SK-N-SH (cell line): ENCODE data around the gene IL4R. TPM values are rescaled to one million over a fixed set of nuclear protein-coding genes. Genes with fewer than 3 reads are reported as not detected.

Experiments
- CTCF ChIA-PET: fragments of 300-600, 350-600 bp; formaldehyde crosslinking; extraction: SDS; loops from one replicate; lab custom pipeline; 2021; lab: Yijun Ruan, JAX
- POLR2A ChIA-PET: fragments of 350-600 bp; sonication (Branson Sonifier 250); formaldehyde crosslinking; extraction: SDS; loops from one replicate; lab custom pipeline; 2020; ENCODE audit warnings: antibody characterized with exemption, inconsistent platforms; lab: Yijun Ruan, JAX
- DNase-seq: peaks from one replicate; pipeline ENCODE4 v3.0.0; 2012
- H2AFZ ChIP-seq: fragments of 200-600 bp; sonication (generic); 2 replicates; pipeline ENCODE4 v1.8.1; 2016; ENCODE audit warnings: antibody characterized with exemption, mild to moderate bottlenecking, low read depth
- H3F3A ChIP-seq: fragments of 200-600 bp; sonication (generic); replicated peaks from 2 replicates; pipeline ENCODE3; 2016; ENCODE audit warnings: antibody characterized with exemption, mild to moderate bottlenecking; ENCODE audit not compliant: insufficient read depth
- H3K27ac ChIP-seq, 2 experiments: fragments of 200-500 bp in 1 of 2; fragments of 200-600 bp in 1 of 2; sonication (Bioruptor generic) in 1 of 2; sonication (generic), shearing (Covaris generic) in 1 of 2; 2 replicates each; pipeline versions ENCODE4 v1.5.1 to v1.6.1; 2014 to 2016; ENCODE audit warnings: low read depth in 2 of 2, inconsistent platforms in 1 of 2, low read length in 1 of 2, mild to moderate bottlenecking in 1 of 2, mixed read lengths in 1 of 2
- H3K27me3 ChIP-seq: fragments of 200-600 bp; sonication (generic), shearing (Covaris generic); 2 replicates; pipeline ENCODE4 v1.6.1; 2016; ENCODE audit warnings: mixed run types; ENCODE audit not compliant: insufficient read depth
- H3K36me3 ChIP-seq, 2 experiments: fragments of 200-500 bp in 1 of 2; fragments of 200-600 bp in 1 of 2; sonication (Bioruptor generic) in 1 of 2; sonication (generic) in 1 of 2; replicated peaks in 1 of 2; 2 replicates each; pipeline versions ENCODE3 to v1.5.1; 2014 to 2016; ENCODE audit warnings: low read length in 1 of 2, mild to moderate bottlenecking in 1 of 2; ENCODE audit not compliant: insufficient read depth in 2 of 2, control insufficient read depth in 1 of 2
- H3K4me1 ChIP-seq, 2 experiments: fragments of 200-500 bp in 1 of 2; fragments of 200-600 bp in 1 of 2; sonication (Bioruptor generic) in 1 of 2; sonication (generic), shearing (Covaris generic) in 1 of 2; 2 replicates each; pipeline versions ENCODE4 v1.5.1 to v1.6.1; 2014 to 2016; ENCODE audit warnings: low read depth in 1 of 2, low read length in 1 of 2, mixed run types in 1 of 2; ENCODE audit not compliant: insufficient read depth in 2 of 2, control insufficient read depth in 1 of 2
- H3K4me2 ChIP-seq: fragments of 200-600 bp; sonication (generic), shearing (Covaris generic); 2 replicates; pipeline ENCODE4 v1.6.1; 2017; ENCODE audit warnings: mixed run types
- H3K4me3 ChIP-seq, 2 experiments: fragments of 200-500 bp in 1 of 2; fragments of 200-600 bp in 1 of 2; sonication (Bioruptor generic) in 1 of 2; sonication (generic), shearing (Covaris generic) in 1 of 2; 2 replicates each; pipeline versions ENCODE4 v1.5.1 to v1.8.1; 2014 to 2016; ENCODE audit warnings: low read depth in 2 of 2, inconsistent platforms in 1 of 2, low read length in 1 of 2, mild to moderate bottlenecking in 1 of 2, mixed read lengths in 1 of 2, moderate library complexity in 1 of 2
- H3K79me2 ChIP-seq: fragments of 200-600 bp; sonication (generic); 2 replicates; pipeline ENCODE4 v1.8.1; 2017; ENCODE audit warnings: mild to moderate bottlenecking; ENCODE audit not compliant: insufficient read depth
- H3K9ac ChIP-seq: fragments of 200-600 bp; sonication (generic); 2 replicates; pipeline ENCODE4 v1.6.1; 2017; ENCODE audit warnings: mixed run types
- H3K9me2 ChIP-seq: fragments of 200-600 bp; sonication (generic); 2 replicates; pipeline ENCODE4 v1.6.1; 2017; ENCODE audit warnings: mixed run types
- H3K9me3 ChIP-seq: fragments of 200-600 bp; sonication (generic); 2 replicates; pipeline ENCODE4 v1.6.1; 2017; ENCODE audit warnings: mixed run types, mild to moderate bottlenecking, moderate library complexity
- H4K20me1 ChIP-seq: fragments of 200-600 bp; sonication (generic); 2 replicates; pipeline ENCODE4 v1.6.1; 2017; ENCODE audit warnings: mild to moderate bottlenecking, mixed run types; ENCODE audit not compliant: insufficient read depth
- CHD2 ChIP-seq: fragments of 150-350 bp; IDR thresholded peaks from 2 replicates; pipeline ENCODE4 v1.6.1; 2018; ENCODE audit warnings: low read length; ENCODE audit not compliant: partially characterized antibody
- ELF1 ChIP-seq: IDR thresholded peaks from 2 replicates; pipeline ENCODE4 v1.4.0; 2012
- EP300 ChIP-seq, 2 experiments: IDR thresholded peaks; 2 replicates each; pipeline versions ENCODE4 v1.4.0 to v1.6.1; 2012; ENCODE audit warnings: borderline replicate concordance in 1 of 2, low read depth in 1 of 2, low read length in 1 of 2
- EZH2phosphoT487 ChIP-seq: fragments of 200-600 bp; sonication (generic); IDR thresholded peaks from 2 replicates; pipeline ENCODE4 v1.6.1; 2017; ENCODE audit warnings: low read depth, mixed run types, mild to moderate bottlenecking, antibody characterized with exemption, moderate library complexity, borderline replicate concordance
- FOSL2 ChIP-seq: IDR thresholded peaks from 2 replicates; pipeline ENCODE4 v1.4.0; 2012; ENCODE audit warnings: low read depth, mild to moderate bottlenecking, moderate library complexity, borderline replicate concordance
- FOXJ3 ChIP-seq: sonication (generic); formaldehyde crosslinking; IDR thresholded peaks from 2 replicates; pipeline ENCODE4 v1.5.1; 2020; ENCODE audit warnings: mild to moderate bottlenecking, missing genetic modification reagents
- FOXM1 ChIP-seq: IDR thresholded peaks from 2 replicates; pipeline ENCODE4 v1.4.0; 2012; ENCODE audit warnings: low read depth, mild to moderate bottlenecking
- GABPA ChIP-seq: IDR thresholded peaks from 2 replicates; pipeline ENCODE4 v1.4.0; 2012; ENCODE audit warnings: low read depth, mild to moderate bottlenecking
- MAX ChIP-seq: IDR thresholded peaks from 2 replicates; pipeline ENCODE4 v1.4.0; 2012; ENCODE audit warnings: low read depth
- MXI1 ChIP-seq: IDR thresholded peaks from 2 replicates; pipeline ENCODE4 v1.6.1; 2012; ENCODE audit warnings: mild to moderate bottlenecking, low read depth, low read length, improper control_type of control experiment
- NFIC ChIP-seq: IDR thresholded peaks from 2 replicates; pipeline ENCODE4 v1.4.0; 2012; ENCODE audit warnings: borderline replicate concordance
- POLR2AphosphoS5 ChIP-seq: IDR thresholded peaks from 2 replicates; pipeline ENCODE4 v1.6.1; 2012; ENCODE audit warnings: low read depth, low read length
- RFX5 ChIP-seq: IDR thresholded peaks from 2 replicates; pipeline ENCODE4 v1.6.1; 2012; ENCODE audit warnings: mild to moderate bottlenecking, improper control_type of control experiment, low read length
- SIN3A ChIP-seq: IDR thresholded peaks from 2 replicates; pipeline ENCODE4 v1.6.1; 2012; ENCODE audit warnings: low read depth, mild to moderate bottlenecking, low read length, moderate library complexity, borderline replicate concordance
- SMC3 ChIP-seq: IDR thresholded peaks from 2 replicates; pipeline ENCODE4 v1.6.1; 2012; ENCODE audit warnings: low read depth, low read length, improper control_type of control experiment
- USF2 ChIP-seq: fragments of 150-350 bp; IDR thresholded peaks from 2 replicates; pipeline ENCODE4 v1.6.1; 2017; ENCODE audit warnings: antibody characterized with exemption, low read length, low read depth, borderline replicate concordance
- YY1 ChIP-seq: IDR thresholded peaks from 2 replicates; pipeline ENCODE4 v1.4.0; 2012; ENCODE audit warnings: low read depth, mild to moderate bottlenecking
- ZBTB33 ChIP-seq: IDR thresholded peaks from 2 replicates; pipeline ENCODE4 v1.4.0; 2012; ENCODE audit warnings: low read depth, borderline replicate concordance
- WGBS: methylation state at CpG from one replicate; pipeline ENCODE4 v1.1.6; 2017; ENCODE audit warnings: low lambda C conversion rate; 5-methylcytosine and 5-hydroxymethylcytosine counted together
- polyA plus RNA-seq, 3 experiments: library from polyadenylated mRNA; depleted of rRNA; stranded (reverse); fragments of >200 nt; gene quantifications; 2 replicates each; pipeline ENCODE4 v1.2.3, GENCODE V29; 2012
- TF ChIP-seq, protein P1 (sequence below): IDR thresholded peaks from 2 replicates; pipeline ENCODE4 v1.4.0; 2012; ENCODE audit warnings: low read depth, borderline replicate concordance

The IL4R gene
- polyA plus RNA-seq, 1 of the 3 experiments (the other 2 are of a cell fraction) = 16.1 TPM

GRCh38 chr16:27385398-27385797 is 71.6 kb downstream of the IL4R start:
- TF ChIP-seq SMC3 (no peak), ZBTB33 (no peak), MXI1 (no peak), ELF1 (no peak), RFX5 (no peak)
- Histone ChIP-seq H3K27me3 (no peaks in the 10 kb centered on the region), H3K36me3 (no peaks in the 10 kb centered on the region), H3K27ac (no peak overlapping the region), H3K9ac (no peak overlapping the region), H3K4me1 (no peaks in the 10 kb centered on the region), H3K4me2 (no peak overlapping the region), H2AFZ (no peak overlapping the region), H3F3A (no peaks in the 10 kb centered on the region), H3K9me3 (no peaks in the 10 kb centered on the region), H4K20me1 (no peaks in the 10 kb centered on the region), H3K79me2 (no peaks in the 10 kb centered on the region), H3K9me2 (no peaks in the 10 kb centered on the region), H3K4me3 (no peak overlapping the region)
- ChIA-PET CTCF (interaction anchor here (0.7 to 2.7 kb wide), 2 partner anchors 11 to 150 kb away, joined by 3 to 6 read pairs; no protein-coding TSS in a partner anchor), POLR2A (no interaction called here)
- 30% methylated on average over 7 of the region's 7 CpGs for WGBS
- no peak for DNase-seq

DNA sequence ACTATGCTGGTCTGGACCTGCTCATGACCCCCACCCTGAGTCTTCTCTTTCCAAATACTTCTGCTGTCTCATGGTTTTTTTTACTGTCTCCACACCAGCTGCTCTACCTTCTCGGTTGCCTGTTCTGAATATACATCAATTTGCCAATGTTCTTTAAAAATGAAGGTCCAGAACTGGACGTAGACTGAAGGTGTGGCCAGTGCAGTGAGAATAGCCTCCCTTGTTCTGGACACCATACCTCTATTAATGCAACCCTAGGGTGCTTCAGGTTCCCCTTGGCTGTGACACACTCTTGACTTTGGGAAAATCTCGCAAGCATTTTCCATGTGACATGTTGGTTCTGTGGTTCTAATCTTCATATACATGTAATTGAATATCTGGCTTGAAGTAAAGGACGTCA is 72.9 kb downstream of the IL4R start:
- H3K27ac ChIP-seq = no peak overlapping the region
- no peak overlapping the region for H2AFZ ChIP-seq
- H3K9me2 ChIP-seq = no peaks in the 10 kb centered on the region
- H3K4me1 ChIP-seq = no peaks in the 10 kb centered on the region
- H4K20me1 ChIP-seq = no peaks in the 10 kb centered on the region
- no peaks in the 10 kb centered on the region for H3K79me2 ChIP-seq
- no peaks in the 10 kb centered on the region for H3F3A ChIP-seq
- POLR2A ChIA-PET = no interaction called here
- H3K4me2 ChIP-seq = no peak overlapping the region
- H3K9me3 ChIP-seq = no peaks in the 10 kb centered on the region
- H3K36me3 ChIP-seq = no peaks in the 10 kb centered on the region
- DNase-seq = no peak
- WGBS = 42% methylated on average over 4 of the region's 4 CpGs
- TF ChIP-seq SMC3 = no peak
- TF ChIP-seq EZH2phosphoT487 = no peak
- no peak for TF ChIP-seq USF2
- TF ChIP-seq POLR2AphosphoS5 = no peak
- TF ChIP-seq, protein P1, sequence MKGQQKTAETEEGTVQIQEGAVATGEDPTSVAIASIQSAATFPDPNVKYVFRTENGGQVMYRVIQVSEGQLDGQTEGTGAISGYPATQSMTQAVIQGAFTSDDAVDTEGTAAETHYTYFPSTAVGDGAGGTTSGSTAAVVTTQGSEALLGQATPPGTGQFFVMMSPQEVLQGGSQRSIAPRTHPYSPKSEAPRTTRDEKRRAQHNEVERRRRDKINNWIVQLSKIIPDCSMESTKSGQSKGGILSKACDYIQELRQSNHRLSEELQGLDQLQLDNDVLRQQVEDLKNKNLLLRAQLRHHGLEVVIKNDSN = no peak
- TF ChIP-seq EP300 (IDR thresholded peaks at IDR 0.05; ENCODE audit: borderline replicate concordance in 1 of 2, low read depth in 1 of 2, low read length in 1 of 2) = no peak
- TF ChIP-seq FOXJ3 = no peak
- TF ChIP-seq ZBTB33 = no peak
- TF ChIP-seq FOSL2 = no peak
- no peak for TF ChIP-seq NFIC
- no peak for TF ChIP-seq GABPA
- no peak for TF ChIP-seq FOXM1
- TF ChIP-seq CHD2 = no peak
- TF ChIP-seq MAX = no peak
- no peak for TF ChIP-seq YY1
- TF ChIP-seq ELF1 = no peak
- no peak for TF ChIP-seq SIN3A
- CTCF ChIA-PET = interaction anchor here (1.5 to 2.7 kb wide), 2 partner anchors 19 to 151 kb away, joined by 6 read pairs; no protein-coding TSS in a partner anchor
- H3K9ac ChIP-seq = no peak overlapping the region
- no peak overlapping the region for H3K4me3 ChIP-seq
- H3K27me3 ChIP-seq = no peaks in the 10 kb centered on the region
